ENCODE data around the gene MBOAT7. TPM values are rescaled to one million over a fixed set of nuclear protein-coding genes. Genes with fewer than 3 reads are reported as not detected.

Gene MBOAT7
- total and polyA plus RNA-seq, 2 of the 8 experiments (the other 6 are each of a cell fraction or from before 2014, with no cell fraction given) = 85.5 to 90.9 TPM

DNA sequence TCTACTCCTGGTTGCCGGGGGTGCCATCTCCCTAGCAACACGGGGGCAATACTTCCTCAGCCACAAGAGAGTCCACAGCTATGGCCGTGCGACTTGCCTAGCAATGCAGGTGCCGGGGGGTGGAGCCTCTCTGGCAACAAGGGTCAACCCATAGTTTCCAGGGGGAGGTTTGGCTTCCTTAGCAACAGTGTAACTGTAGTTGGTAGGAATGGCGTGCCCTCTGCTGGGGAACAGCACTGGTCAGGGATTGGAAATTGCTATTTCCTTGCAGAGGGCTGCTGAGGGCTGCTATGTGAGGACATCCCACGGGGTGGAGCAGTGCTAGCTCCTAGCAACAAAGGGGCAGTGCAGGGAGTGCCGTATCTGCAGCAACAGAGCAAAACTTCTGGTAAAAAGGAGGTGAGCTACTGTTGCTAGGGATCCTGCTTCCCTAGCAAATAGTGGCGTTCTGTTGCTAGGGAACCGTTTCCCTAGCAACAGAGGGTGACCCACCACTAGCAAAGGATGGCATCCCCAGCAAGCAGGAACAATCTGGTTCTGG is 9.4 kb downstream of the MBOAT7 start (continued):
- TF ChIP-seq HDAC6 (IDR thresholded peaks at IDR 0.05; ENCODE audit: low read depth, low read length) (no peak), RFX5 (IDR thresholded peaks at IDR 0.05; ENCODE audit: borderline replicate concordance, low read depth, low read length) (no peak; the same call in 1 of the 2 replicates), CHD2 (IDR thresholded peaks at IDR 0.05; ENCODE audit: low read length) (no peak), PHF8 (conservative IDR thresholded peaks at IDR 0.05; ENCODE audit: low read depth, low read length) (no peak), BACH1 (IDR thresholded peaks at IDR 0.05; ENCODE audit: low read length) (no peak), RBBP5 (IDR thresholded peaks at IDR 0.05; ENCODE audit: borderline replicate concordance, low read depth, low read length) (no peak), BRCA1 (IDR thresholded peaks at IDR 0.05; ENCODE audit: low read depth, low read length) (no peak)
- TF ChIP-seq, protein P1, sequence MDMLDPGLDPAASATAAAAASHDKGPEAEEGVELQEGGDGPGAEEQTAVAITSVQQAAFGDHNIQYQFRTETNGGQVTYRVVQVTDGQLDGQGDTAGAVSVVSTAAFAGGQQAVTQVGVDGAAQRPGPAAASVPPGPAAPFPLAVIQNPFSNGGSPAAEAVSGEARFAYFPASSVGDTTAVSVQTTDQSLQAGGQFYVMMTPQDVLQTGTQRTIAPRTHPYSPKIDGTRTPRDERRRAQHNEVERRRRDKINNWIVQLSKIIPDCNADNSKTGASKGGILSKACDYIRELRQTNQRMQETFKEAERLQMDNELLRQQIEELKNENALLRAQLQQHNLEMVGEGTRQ (IDR thresholded peaks at IDR 0.05; ENCODE audit: low read length) = no peak
- TF ChIP-seq, protein P2, sequence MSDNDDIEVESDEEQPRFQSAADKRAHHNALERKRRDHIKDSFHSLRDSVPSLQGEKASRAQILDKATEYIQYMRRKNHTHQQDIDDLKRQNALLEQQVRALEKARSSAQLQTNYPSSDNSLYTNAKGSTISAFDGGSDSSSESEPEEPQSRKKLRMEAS (IDR thresholded peaks at IDR 0.05) = peak; percentile 58
